Esophagus muscularis mucosa (tissue), 4 donors: ENCODE results near the gene XYLB.

Experiments used
- EP300 ChIP-seq: sonication (generic); formaldehyde crosslinking; IDR thresholded peaks from one replicate; pipeline ENCODE4 v1.6.1; 2017; ENCODE audit warnings: antibody characterized with exemption
- POLR2A ChIP-seq: fragments of 450-650 bp; IDR thresholded peaks from one replicate; pipeline ENCODE4 v1.6.1; 2017; ENCODE audit warnings: antibody characterized with exemption, moderate library complexity, mild to moderate bottlenecking, low read depth
- POLR2AphosphoS5 ChIP-seq, 2 donors: sonication (generic); formaldehyde crosslinking; IDR thresholded peaks; one replicate each; pipeline ENCODE4 v1.6.1; 2017; ENCODE audit warnings: antibody characterized with exemption in 2 of 2
- TF ChIP-seq, protein P1 (sequence below), 3 experiments: fragments of 200-600 bp in 2 of 3; fragments of 450-650 bp in 1 of 3; sonication (generic) in 2 of 3; IDR thresholded peaks; one replicate each; pipeline ENCODE4 v1.5.1; 2017 to 2019; ENCODE audit warnings: antibody characterized with exemption in 3 of 3, mild to moderate bottlenecking in 2 of 3, moderate library complexity in 1 of 3

- TF ChIP-seq, protein P1, sequence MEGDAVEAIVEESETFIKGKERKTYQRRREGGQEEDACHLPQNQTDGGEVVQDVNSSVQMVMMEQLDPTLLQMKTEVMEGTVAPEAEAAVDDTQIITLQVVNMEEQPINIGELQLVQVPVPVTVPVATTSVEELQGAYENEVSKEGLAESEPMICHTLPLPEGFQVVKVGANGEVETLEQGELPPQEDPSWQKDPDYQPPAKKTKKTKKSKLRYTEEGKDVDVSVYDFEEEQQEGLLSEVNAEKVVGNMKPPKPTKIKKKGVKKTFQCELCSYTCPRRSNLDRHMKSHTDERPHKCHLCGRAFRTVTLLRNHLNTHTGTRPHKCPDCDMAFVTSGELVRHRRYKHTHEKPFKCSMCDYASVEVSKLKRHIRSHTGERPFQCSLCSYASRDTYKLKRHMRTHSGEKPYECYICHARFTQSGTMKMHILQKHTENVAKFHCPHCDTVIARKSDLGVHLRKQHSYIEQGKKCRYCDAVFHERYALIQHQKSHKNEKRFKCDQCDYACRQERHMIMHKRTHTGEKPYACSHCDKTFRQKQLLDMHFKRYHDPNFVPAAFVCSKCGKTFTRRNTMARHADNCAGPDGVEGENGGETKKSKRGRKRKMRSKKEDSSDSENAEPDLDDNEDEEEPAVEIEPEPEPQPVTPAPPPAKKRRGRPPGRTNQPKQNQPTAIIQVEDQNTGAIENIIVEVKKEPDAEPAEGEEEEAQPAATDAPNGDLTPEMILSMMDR (IDR thresholded peaks at IDR 0.05): no peak
- TF ChIP-seq POLR2A (no peak), EP300 (no peak), POLR2AphosphoS5 (IDR thresholded peaks at IDR 0.05) (no peak)
These were observed 65.0 kb downstream of the XYLB start for GRCh38 chr3:38411591-38411990.
